IPS-15b (cell line): ENCODE results near the gene SLC49A4.
"Not testable (repeated sequence)": the region's sequence is repeated elsewhere in the genome, so short reads cannot be mapped to it uniquely, and the experiment has no call there.

Experiments used
- H3K27me3 ChIP-seq: one replicate; pipeline ENCODE4 v1.6.1; 2013; ENCODE audit warnings: low read length; ENCODE audit not compliant: control insufficient read depth, insufficient read depth
- H3K36me3 ChIP-seq: one replicate; pipeline ENCODE4 v1.6.1; 2013; ENCODE audit warnings: low read length; ENCODE audit not compliant: control insufficient read depth, insufficient read depth
- H3K4me1 ChIP-seq: one replicate; pipeline ENCODE4 v1.6.1; 2013; ENCODE audit warnings: mild to moderate bottlenecking, low read length; ENCODE audit not compliant: control insufficient read depth, insufficient read depth
- H3K4me3 ChIP-seq: one replicate; pipeline ENCODE4 v1.5.1; 2013; ENCODE audit warnings: low read depth, low read length
- H3K9ac ChIP-seq: one replicate; pipeline ENCODE4 v1.6.1; 2013; ENCODE audit warnings: low read depth, mild to moderate bottlenecking, low read length
- H3K9me3 ChIP-seq: one replicate; pipeline ENCODE4 v1.6.1; 2013; ENCODE audit warnings: mild to moderate bottlenecking, low read length; ENCODE audit not compliant: control insufficient read depth, insufficient read depth

Gene SLC49A4, protein sequence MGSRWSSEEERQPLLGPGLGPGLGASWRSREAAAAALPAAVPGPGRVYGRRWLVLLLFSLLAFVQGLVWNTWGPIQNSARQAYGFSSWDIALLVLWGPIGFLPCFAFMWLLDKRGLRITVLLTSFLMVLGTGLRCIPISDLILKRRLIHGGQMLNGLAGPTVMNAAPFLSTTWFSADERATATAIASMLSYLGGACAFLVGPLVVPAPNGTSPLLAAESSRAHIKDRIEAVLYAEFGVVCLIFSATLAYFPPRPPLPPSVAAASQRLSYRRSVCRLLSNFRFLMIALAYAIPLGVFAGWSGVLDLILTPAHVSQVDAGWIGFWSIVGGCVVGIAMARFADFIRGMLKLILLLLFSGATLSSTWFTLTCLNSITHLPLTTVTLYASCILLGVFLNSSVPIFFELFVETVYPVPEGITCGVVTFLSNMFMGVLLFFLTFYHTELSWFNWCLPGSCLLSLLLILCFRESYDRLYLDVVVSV

DNA sequence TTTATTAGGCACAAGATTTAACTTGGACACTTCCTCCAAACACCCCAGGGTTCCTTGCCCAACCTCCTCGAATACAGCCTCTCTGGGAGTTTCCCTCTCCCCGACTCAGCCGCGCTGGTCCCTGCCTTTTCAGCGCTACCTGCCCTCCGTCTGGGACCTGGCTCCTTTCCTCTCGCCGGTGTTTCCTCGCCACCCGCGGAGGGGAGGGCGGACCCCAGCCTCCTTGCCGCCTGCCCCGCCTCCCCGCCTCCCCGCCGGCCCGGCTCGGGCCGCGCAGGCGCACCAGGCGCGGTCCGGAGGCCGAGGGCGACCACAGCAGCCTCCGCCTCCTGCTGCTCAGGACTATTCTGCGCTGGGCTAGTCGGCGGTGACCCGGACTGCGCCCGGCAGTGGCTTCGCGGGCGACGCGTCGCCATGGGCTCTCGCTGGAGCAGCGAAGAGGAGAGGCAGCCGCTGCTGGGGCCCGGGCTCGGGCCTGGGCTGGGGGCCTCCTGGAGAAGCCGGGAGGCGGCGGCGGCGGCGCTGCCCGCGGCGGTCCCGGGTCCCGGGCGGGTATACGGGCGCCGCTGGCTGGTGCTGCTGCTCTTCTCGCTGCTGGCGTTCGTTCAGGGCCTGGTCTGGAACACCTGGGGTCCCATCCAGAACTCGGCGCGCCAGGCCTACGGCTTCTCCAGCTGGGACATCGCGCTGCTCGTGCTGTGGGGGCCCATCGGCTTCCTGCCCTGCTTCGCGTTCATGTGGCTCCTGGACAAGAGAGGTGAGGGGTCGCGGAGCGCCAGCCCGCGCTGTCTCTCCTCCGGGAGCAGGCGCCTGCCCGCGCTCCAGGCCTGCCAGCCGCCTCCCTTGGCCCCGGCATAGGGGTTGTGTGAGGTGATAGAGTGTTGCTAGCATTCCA lies at the start of gene SLC49A4:
SLC49A4 (plus strand) TSS at position 291 of the 895 bp plus-strand sequence; CDS start at position 415, 124 bp downstream.
- Histone ChIP-seq H3K4me1 (no peaks in the 10 kb centered on the region), H3K27me3 (peaks cover 23% of the 10 kb centered on the region), H3K9me3 (no peaks in the 10 kb centered on the region), H3K36me3 (no peaks in the 10 kb centered on the region), H3K4me3 (peak within 1 kb of the TSS; percentile 82), H3K9ac (peak within 1 kb of the TSS; percentile 37)

DNA sequence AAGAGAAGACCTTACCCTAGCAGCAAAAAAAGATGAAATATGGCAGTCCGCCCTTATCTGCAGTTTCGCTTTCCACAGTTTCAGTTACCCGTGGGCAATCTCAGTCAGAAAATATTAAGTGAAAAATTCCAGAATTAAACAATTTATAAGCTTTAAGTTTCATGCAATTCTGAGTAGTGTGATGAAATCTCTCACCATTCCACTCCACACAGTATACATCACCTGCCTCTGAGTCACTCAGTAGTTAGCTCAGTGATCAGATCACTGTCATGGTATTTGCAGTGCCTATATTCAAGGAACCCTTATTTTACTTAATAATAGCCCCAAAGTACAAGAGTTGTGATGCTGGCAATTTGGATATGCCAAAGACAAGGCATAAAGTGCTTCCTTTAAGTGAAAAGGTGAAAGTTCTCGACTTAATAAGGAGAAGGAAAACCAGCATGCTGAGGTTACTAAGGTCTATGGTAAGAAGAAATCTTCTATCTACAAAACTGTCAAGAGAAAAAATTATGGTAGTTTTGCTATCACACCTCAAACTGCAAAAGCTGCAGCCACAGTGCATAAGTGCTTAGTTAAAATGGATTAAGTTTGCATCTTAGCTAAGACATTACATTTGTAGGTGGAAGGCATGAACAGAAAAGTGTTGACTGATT lies 49.4 kb upstream of the SLC49A4 start:
- no peaks in the 10 kb centered on the region for H3K36me3 ChIP-seq
- no peak overlapping the region for H3K9ac ChIP-seq
- no peaks in the 10 kb centered on the region for H3K27me3 ChIP-seq
- no peak overlapping the region for H3K4me3 ChIP-seq
- H3K4me1 ChIP-seq, result no peaks in the 10 kb centered on the region
- H3K9me3 ChIP-seq, result peaks cover 3% of the 10 kb centered on the region

GRCh38 chr3:122747295-122747694 lies 47.6 kb upstream of the SLC49A4 start:
- not testable (repeated sequence) for H3K4me1 ChIP-seq, H3K4me3 ChIP-seq, H3K9ac ChIP-seq, H3K36me3 ChIP-seq, H3K27me3 ChIP-seq, H3K9me3 ChIP-seq

- H3K36me3 ChIP-seq, result no peaks in the 10 kb centered on the region
- no peak overlapping the region for H3K4me3 ChIP-seq
- H3K4me1 ChIP-seq, result no peaks in the 10 kb centered on the region
- no peaks in the 10 kb centered on the region for H3K27me3 ChIP-seq
- no peak overlapping the region for H3K9ac ChIP-seq
- H3K9me3 ChIP-seq, result peaks cover 3% of the 10 kb centered on the region
Observed at GRCh38 chr3:122748347-122748746, 46.5 kb upstream of the SLC49A4 start.

- Histone ChIP-seq H3K36me3 (no peaks in the 10 kb centered on the region), H3K27me3 (no peaks in the 10 kb centered on the region), H3K4me1 (no peaks in the 10 kb centered on the region), H3K4me3 (no peak overlapping the region), H3K9me3 (no peaks in the 10 kb centered on the region), H3K9ac (no peak overlapping the region)
Observed at GRCh38 chr3:122754929-122755328, 39.9 kb upstream of the SLC49A4 start.

DNA sequence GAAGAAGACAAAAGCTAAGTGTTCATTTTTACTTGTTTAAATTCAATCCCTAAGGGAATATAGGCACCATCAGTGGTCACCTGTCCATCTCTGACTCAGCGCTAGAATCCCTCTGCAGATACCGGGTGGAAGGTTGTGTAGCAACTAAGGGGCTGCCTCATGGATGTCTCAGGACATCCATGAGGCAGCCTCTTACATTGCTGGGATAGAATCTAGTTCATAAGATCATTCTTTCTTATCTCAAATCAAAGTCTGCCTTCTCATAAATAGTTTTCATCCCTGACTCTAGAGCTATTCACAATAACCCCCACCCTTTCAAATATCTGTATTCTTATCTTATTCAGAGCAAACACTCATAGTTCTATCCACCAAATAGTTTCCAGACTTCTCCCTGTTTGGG lies 39.4 kb upstream of the SLC49A4 start:
- Histone ChIP-seq H3K9ac (no peak overlapping the region), H3K27me3 (no peaks in the 10 kb centered on the region), H3K36me3 (no peaks in the 10 kb centered on the region)

DNA sequence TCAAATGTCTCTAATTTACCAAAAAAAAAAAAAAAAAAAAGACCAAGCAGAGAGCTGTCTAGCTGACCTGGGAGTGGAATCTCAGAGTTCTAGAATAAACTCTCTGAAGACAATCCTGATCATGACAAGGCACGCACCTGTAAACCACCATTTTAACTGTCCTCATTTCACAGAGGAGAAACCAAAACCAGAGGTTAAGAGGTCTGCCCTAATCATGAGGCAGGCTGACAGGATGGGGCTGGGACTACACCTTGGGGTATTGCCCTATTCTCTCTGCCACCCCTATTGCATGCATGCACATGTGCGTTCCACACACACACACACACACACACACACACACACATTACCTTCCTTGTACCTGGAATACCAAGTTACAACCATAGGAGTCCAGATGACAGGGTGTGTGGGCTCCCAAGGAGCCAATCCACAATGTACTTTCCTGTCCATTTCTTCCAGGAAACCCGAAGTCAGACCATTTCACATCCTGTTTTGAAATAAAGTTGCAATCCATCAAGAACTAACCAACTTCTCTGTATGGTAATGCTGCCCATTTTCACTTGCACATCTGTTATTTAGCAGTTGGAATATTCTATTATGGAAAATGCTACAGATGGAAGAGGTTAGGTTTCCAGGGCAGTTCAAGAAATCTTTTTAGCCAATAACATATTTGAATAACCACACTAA lies 35.9 kb upstream of the SLC49A4 start:
- no peak overlapping the region for H3K4me3 ChIP-seq
- no peaks in the 10 kb centered on the region for H3K27me3 ChIP-seq
- peaks cover 8% of the 10 kb centered on the region for H3K4me1 ChIP-seq
- H3K9me3 ChIP-seq, result no peaks in the 10 kb centered on the region
- H3K36me3 ChIP-seq, result no peaks in the 10 kb centered on the region
- H3K9ac ChIP-seq, result no peak overlapping the region

More for the DNA sequence above, 39.4 kb upstream of the SLC49A4 start:
- Histone ChIP-seq H3K9me3 (no peaks in the 10 kb centered on the region), H3K4me3 (no peak overlapping the region), H3K4me1 (peaks cover under 1% of the 10 kb centered on the region)

- peaks cover 8% of the 10 kb centered on the region for H3K4me1 ChIP-seq
- no peaks in the 10 kb centered on the region for H3K36me3 ChIP-seq
- no peaks in the 10 kb centered on the region for H3K27me3 ChIP-seq
- no peaks in the 10 kb centered on the region for H3K9me3 ChIP-seq
- H3K9ac ChIP-seq, result no peak overlapping the region
- no peak overlapping the region for H3K4me3 ChIP-seq
Observed at GRCh38 chr3:122760453-122761271, 34.2 kb upstream of the SLC49A4 start.

- no peaks in the 10 kb centered on the region for H3K4me1 ChIP-seq
Observed at GRCh38 chr3:122766430-122766829, 28.4 kb upstream of the SLC49A4 start.

DNA sequence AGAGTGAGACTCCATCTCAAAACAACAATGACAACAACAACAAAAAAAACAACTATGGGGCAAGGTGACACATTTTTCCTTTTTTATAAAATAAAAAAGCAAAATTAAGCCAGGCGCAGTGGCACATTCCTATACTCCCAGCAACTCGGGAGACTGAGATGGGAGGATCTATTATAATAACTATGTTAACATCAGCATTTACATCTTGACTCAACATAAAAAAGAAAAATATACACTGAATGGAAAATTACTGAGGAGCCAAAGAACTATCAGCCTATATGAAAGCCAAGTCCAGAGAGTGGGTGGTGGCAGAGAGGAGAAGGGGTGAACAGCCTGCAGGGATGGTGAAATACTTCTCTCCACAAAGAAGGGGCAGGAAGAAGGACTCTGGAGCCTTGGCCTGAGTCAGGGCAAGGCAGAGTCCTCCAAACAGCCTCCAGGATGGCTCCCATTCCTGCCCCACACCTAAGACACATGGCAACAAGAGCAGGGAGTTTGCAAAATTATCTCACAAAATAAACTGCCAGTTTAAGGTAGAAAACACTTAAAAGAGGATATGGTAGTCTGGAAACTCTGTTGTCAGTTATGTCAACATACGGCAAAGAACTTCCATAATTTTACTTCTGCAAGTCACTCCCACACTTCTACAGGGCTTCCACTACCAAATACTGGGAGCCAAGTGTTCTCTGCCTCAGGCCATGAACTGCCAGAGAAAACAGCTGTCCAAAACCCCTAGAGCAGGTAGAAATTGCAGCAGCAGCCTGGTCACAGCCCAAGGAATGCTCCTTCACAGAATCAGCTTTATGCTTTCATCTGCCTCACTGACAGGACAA lies 27.1 kb upstream of the SLC49A4 start:
- H3K4me3 ChIP-seq, result no peak overlapping the region
- no peak overlapping the region for H3K9ac ChIP-seq
- no peaks in the 10 kb centered on the region for H3K4me1 ChIP-seq
- no peaks in the 10 kb centered on the region for H3K27me3 ChIP-seq
- no peaks in the 10 kb centered on the region for H3K36me3 ChIP-seq
- H3K9me3 ChIP-seq, result no peaks in the 10 kb centered on the region

More at GRCh38 chr3:122766430-122766829, 28.4 kb upstream of the SLC49A4 start:
- no peak overlapping the region for H3K9ac ChIP-seq
- H3K9me3 ChIP-seq, result no peaks in the 10 kb centered on the region
- no peaks in the 10 kb centered on the region for H3K36me3 ChIP-seq
- H3K4me3 ChIP-seq, result no peak overlapping the region
- H3K27me3 ChIP-seq, result no peaks in the 10 kb centered on the region
